HFF-Myc (cell line): ENCODE data around the gene TTYH2.

Experiments
- DNase-seq: peaks from one replicate; pipeline ENCODE4 v3.0.0-alpha.2; 2011; ENCODE audit warnings: low read depth; ENCODE audit errors: extremely low read depth
- H3K4me3 ChIP-seq: replicated peaks from 2 replicates; pipeline ENCODE4 v1.5.1; 2011; ENCODE audit warnings: low read depth, mild to moderate bottlenecking, control low read depth, low read length
- CTCF ChIP-seq: IDR thresholded peaks from 2 replicates; pipeline ENCODE4 v1.5.1; 2012; ENCODE audit warnings: mild to moderate bottlenecking, low read depth, low read length, control low read depth; ENCODE audit errors: missing control alignments

TTYH2 gene

GRCh38 chr17:74219576-74220133, 6.3 kb downstream of the TTYH2 start:
- no peak for TF ChIP-seq CTCF
- DNase-seq = no peak
- no peak overlapping the region for H3K4me3 ChIP-seq

- no peak for DNase-seq
- H3K4me3 ChIP-seq = no peak overlapping the region
- TF ChIP-seq CTCF = no peak
Measured at GRCh38 chr17:74220219-74220618, 6.8 kb downstream of the TTYH2 start.

- no peak for DNase-seq
- no peak overlapping the region for H3K4me3 ChIP-seq
- TF ChIP-seq CTCF = no peak
Measured at GRCh38 chr17:74220946-74221818, 7.8 kb downstream of the TTYH2 start.

GRCh38 chr17:74222399-74222798, 9.0 kb downstream of the TTYH2 start:
- TF ChIP-seq CTCF = no peak
- DNase-seq = no peak
- no peak overlapping the region for H3K4me3 ChIP-seq

GRCh38 chr17:74223901-74224300, 10.5 kb downstream of the TTYH2 start:
- DNase-seq = no peak
- no peak for TF ChIP-seq CTCF

GRCh38 chr17:74224959-74225725, 11.8 kb downstream of the TTYH2 start:
- TF ChIP-seq CTCF = no peak
- no peak for DNase-seq
- H3K4me3 ChIP-seq = no peak overlapping the region

More at GRCh38 chr17:74223901-74224300, 10.5 kb downstream of the TTYH2 start:
- H3K4me3 ChIP-seq = no peak overlapping the region
